Upper lobe of right lung (tissue), 1 donor: ENCODE data around the gene PDSS1. TPM values are rescaled to one million over a fixed set of nuclear protein-coding genes. Genes with fewer than 3 reads are reported as not detected.

Source experiments
- ATAC-seq: fragments of 200-7000 bp; cut with Tn5 transposase; one replicate; pipeline ENCODE4 v1.9.1; 2020; ENCODE audit warnings: mild to moderate bottlenecking, moderate library complexity
- DNase-seq: peaks from one replicate; pipeline ENCODE4 v3.0.0-alpha.2; 2020
- H3K27ac ChIP-seq: fragments of 200-600 bp; one replicate; pipeline ENCODE4 v1.8.0; 2022
- H3K27me3 ChIP-seq: fragments of 200-600 bp; one replicate; pipeline ENCODE4 v1.8.0; 2022; ENCODE audit warnings: mild to moderate bottlenecking
- H3K36me3 ChIP-seq: fragments of 200-600 bp; one replicate; pipeline ENCODE4 v1.8.0; 2022
- H3K4me1 ChIP-seq: fragments of 200-600 bp; one replicate; pipeline ENCODE4 v1.8.0; 2022
- H3K4me3 ChIP-seq: fragments of 200-600 bp; one replicate; pipeline ENCODE4 v1.8.0; 2022; ENCODE audit warnings: mild to moderate bottlenecking
- H3K9me3 ChIP-seq: fragments of 200-600 bp; one replicate; pipeline ENCODE4 v1.8.0; 2022
- intact Hi-C: fragments of 100-400 bp; cut with DNase I; formaldehyde crosslinking; loops from one replicate; pipeline ENCODE4 v1.11.0; 2022
- total RNA-seq: library from RNA; stranded (reverse); fragmentation: NEBNext Ultra II Directional; extraction: Animal tissue kit (Norgen Biotek cat#: 25700); gene quantifications from one replicate; pipeline ENCODE4 v1.2.1, GENCODE V29; 2021
- TF ChIP-seq, protein P1 (sequence below): fragments of 200-600 bp; IDR thresholded peaks from one replicate; pipeline ENCODE4 v1.8.0; 2022; ENCODE audit warnings: antibody characterized with exemption
- donor health status: DM: no; HTN: yes; CAD: no; lungs with severe emphysema.

The PDSS1 gene
- total RNA-seq, 1 donor from 2014 or later = 6.2 TPM

DNA sequence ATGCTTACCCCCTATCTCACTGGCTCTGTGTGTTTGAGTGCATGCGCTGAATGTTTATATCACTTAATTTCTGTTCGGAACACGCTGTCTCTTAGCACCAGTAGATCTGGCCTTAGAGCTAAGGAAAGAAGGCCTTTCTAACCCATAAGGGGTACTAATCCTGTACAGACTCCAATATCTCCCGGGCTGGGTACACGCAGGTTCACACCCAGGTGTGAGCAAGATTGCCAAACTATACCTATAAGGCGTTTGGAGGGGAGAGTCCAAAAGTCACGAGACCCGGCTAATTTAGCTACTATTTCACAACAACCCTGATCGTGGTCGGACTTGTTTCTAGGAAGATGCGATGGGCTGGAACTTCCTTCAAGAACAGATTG, 727 bp upstream of the PDSS1 start:
- Histone ChIP-seq H3K9me3 (no peaks in the 10 kb centered on the region), H3K4me1 (peaks cover 14% of the 10 kb centered on the region), H3K27me3 (peaks cover 10% of the 10 kb centered on the region), H3K27ac (peak overlapping the region; percentile 97), H3K36me3 (no peaks in the 10 kb centered on the region), H3K4me3 (peak overlapping the region; percentile 96)
- ATAC-seq (no peak), DNase-seq (no peak)
- intact Hi-C loops = no loop called here
- TF ChIP-seq, protein P1, sequence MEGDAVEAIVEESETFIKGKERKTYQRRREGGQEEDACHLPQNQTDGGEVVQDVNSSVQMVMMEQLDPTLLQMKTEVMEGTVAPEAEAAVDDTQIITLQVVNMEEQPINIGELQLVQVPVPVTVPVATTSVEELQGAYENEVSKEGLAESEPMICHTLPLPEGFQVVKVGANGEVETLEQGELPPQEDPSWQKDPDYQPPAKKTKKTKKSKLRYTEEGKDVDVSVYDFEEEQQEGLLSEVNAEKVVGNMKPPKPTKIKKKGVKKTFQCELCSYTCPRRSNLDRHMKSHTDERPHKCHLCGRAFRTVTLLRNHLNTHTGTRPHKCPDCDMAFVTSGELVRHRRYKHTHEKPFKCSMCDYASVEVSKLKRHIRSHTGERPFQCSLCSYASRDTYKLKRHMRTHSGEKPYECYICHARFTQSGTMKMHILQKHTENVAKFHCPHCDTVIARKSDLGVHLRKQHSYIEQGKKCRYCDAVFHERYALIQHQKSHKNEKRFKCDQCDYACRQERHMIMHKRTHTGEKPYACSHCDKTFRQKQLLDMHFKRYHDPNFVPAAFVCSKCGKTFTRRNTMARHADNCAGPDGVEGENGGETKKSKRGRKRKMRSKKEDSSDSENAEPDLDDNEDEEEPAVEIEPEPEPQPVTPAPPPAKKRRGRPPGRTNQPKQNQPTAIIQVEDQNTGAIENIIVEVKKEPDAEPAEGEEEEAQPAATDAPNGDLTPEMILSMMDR = no peak

DNA sequence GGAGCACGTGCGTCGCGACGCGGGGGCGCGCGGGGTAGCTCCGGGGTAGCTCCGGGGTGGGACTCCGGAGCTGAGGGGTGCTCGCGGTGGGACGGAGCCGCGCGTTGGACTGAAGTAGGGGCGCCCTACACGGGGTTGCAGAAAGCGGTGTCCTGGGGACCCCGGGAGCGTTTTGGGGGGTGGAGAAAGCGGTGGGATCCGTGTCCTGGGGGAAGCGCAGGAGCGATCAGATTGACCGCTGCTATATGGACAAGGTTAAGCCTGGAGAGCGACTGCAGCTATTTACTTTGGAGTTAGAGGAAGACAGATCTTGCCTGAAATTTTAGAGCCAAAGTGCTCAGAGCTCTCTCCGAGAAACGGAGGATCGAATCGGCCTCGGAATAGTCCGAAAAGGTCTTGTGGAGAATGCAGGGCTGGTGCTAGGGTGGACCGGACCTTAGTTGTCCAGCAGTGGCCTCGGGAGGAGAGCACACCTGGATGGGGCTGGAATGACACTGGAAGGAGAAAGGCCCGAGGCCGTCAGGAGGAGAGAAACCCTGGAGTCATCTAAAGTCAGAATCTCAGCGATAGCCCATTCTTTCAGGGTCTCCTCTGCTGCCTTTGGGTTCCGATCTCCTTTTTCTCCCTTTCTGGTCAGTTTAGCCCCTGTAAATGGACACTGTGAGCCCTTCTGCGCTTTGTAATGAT, 564 bp downstream of the PDSS1 start:
- Histone ChIP-seq H3K4me3 (peak overlapping the region; percentile 96), H3K27ac (peak overlapping the region; percentile 97), H3K27me3 (peaks cover 8% of the 10 kb centered on the region), H3K9me3 (no peaks in the 10 kb centered on the region), H3K36me3 (no peaks in the 10 kb centered on the region), H3K4me1 (peaks cover 14% of the 10 kb centered on the region)
- ATAC-seq = no peak
- intact Hi-C loops = no loop called here
- TF ChIP-seq, protein P1 = no peak
- no peak for DNase-seq

DNA sequence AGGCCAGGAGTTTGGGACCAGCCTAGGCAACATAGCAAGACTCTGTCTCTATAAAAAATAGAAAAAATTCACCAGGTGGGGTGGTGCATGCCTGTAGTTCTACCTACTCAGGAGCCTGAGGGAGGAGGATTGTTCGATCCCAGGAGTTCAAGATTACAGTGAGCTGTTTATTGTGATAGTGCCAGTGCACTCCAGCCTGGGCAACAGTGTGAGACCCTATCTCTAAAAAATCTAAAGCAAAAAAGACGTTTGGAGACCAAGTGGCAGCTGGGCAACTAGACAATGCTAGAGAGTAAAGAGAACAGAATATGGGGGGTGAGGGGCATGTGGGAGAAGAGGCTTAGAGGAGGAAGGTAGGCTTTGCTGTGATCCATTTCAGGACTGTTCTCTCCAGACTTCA, 1.4 kb downstream of the PDSS1 start:
- ATAC-seq = no peak
- TF ChIP-seq, protein P1 = no peak
- intact Hi-C loops = no loop called here
- no peak overlapping the region for H3K27ac ChIP-seq
- H3K9me3 ChIP-seq = no peaks in the 10 kb centered on the region
- H3K4me1 ChIP-seq = peaks cover 14% of the 10 kb centered on the region
- no peaks in the 10 kb centered on the region for H3K36me3 ChIP-seq
- H3K4me3 ChIP-seq = peak overlapping the region; percentile 96
- H3K27me3 ChIP-seq = peaks cover under 1% of the 10 kb centered on the region
- no peak for DNase-seq

DNA sequence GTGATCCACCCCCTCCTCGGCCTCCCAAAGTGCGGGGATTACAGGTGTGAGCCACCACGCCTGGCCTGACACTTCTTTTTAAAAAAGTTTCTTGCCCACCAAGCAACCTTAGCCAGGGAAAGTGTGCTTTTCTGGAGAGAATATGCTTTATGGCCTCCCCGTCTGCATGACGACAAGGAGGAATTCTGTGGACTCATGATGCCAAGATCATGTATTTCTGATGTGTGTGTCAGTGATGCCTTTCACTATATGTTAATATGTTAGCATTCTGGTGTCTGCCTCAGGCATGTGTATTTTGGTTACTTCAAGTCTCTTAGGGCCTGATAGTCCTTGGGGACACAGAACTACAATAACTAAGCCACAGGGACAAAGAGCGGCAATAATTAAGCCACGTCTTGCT, 2.1 kb downstream of the PDSS1 start:
- intact Hi-C loops = no loop called here
- no peaks in the 10 kb centered on the region for H3K36me3 ChIP-seq
- H3K27ac ChIP-seq = no peak overlapping the region
- ATAC-seq = no peak
- no peak for DNase-seq
- no peaks in the 10 kb centered on the region for H3K9me3 ChIP-seq
- TF ChIP-seq, protein P1 = no peak
- no peaks in the 10 kb centered on the region for H3K27me3 ChIP-seq
- peaks cover 14% of the 10 kb centered on the region for H3K4me1 ChIP-seq
- no peak overlapping the region for H3K4me3 ChIP-seq

DNA sequence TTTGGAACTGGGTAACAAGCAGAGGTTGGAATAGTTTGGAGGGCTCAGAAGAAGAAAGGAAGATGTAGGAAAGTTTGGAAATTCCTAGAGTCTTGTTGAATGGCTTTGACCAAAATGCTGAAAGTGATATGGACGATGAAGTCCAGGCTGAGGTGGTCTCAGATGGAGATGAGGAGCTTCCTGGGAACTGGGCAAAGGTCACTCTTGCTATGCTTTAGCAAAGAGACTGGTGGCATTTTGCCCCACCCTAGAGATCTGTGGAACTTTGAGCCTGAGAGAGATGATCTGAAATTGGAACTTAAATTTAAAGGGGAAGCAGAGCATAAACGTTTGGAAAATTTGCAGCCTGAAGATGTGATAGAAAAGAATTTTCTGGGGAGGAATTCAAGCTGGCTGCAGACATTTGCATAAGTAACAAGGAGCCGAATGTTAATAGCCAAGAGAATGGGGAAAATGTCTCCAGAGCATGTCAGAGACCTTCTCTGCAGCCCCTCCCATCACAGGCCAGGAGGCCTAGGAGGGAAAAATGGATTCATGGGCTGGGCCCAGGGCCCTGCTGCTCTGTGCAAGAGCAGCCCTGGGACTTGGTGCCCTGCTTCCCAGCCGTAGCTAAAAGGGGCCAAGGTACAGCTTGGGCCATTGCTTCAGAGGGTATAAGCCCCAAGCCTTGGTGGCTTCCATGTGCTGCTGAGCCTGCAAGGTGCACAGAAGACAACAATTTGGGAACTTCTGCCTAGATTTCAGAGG, 3.6 kb downstream of the PDSS1 start:
- intact Hi-C loops = no loop called here
- H3K4me1 ChIP-seq = peaks cover 14% of the 10 kb centered on the region
- no peak overlapping the region for H3K27ac ChIP-seq
- no peak overlapping the region for H3K4me3 ChIP-seq
- H3K9me3 ChIP-seq = no peaks in the 10 kb centered on the region
- no peaks in the 10 kb centered on the region for H3K27me3 ChIP-seq
- no peak for DNase-seq
- H3K36me3 ChIP-seq = no peaks in the 10 kb centered on the region
- TF ChIP-seq, protein P1 = no peak
- no peak for ATAC-seq
